K562 (cell line): Measurements from ENCODE around the gene DCPS. TPM values are rescaled to one million over a fixed set of nuclear protein-coding genes. Genes with fewer than 3 reads are reported as not detected.

Source experiments
- CTBP1 ChIP-seq: fragments of 450-650 bp; IDR thresholded peaks from 2 replicates; pipeline ENCODE4 v1.6.1; 2016; ENCODE audit warnings: borderline replicate concordance
- ELK1 ChIP-seq: sonication (generic); formaldehyde crosslinking; IDR thresholded peaks from 2 replicates; pipeline ENCODE4 v1.8.1; 2022; ENCODE audit warnings: missing genetic modification reagents
- FOXJ2 ChIP-seq: fragments of 200-800 bp; sonication (Bioruptor generic); IDR thresholded peaks from 2 replicates; pipeline ENCODE4 v1.6.1; 2016; ENCODE audit warnings: missing genetic modification characterization, missing compliant biosample characterization
- HES1 ChIP-seq: fragments of 450-650 bp; IDR thresholded peaks from 2 replicates; pipeline ENCODE4 v1.6.1; 2016; ENCODE audit warnings: low read depth, mild to moderate bottlenecking, moderate library complexity
- HNRNPLL ChIP-seq: fragments of 200-400 bp; formaldehyde crosslinking; IDR thresholded peaks from 2 replicates; pipeline ENCODE4 v1.6.1; 2017; ENCODE audit warnings: low read length, low read depth, mild to moderate bottlenecking; ENCODE audit not compliant: poor library complexity, severe bottlenecking
- MAX ChIP-seq: sonication (generic); formaldehyde crosslinking; IDR thresholded peaks from 2 replicates; pipeline ENCODE4 v1.9.0; 2022; ENCODE audit warnings: mild to moderate bottlenecking, missing genetic modification reagents
- PCBP1 ChIP-seq: fragments of 200-400 bp; formaldehyde crosslinking; IDR thresholded peaks from 2 replicates; pipeline ENCODE4 v1.6.1; 2018; ENCODE audit warnings: mild to moderate bottlenecking, low read depth, low read length; ENCODE audit not compliant: poor library complexity, severe bottlenecking
- POLR2AphosphoS5 ChIP-seq: IDR thresholded peaks from 2 replicates; pipeline ENCODE4 v1.6.1; 2011; ENCODE audit warnings: mild to moderate bottlenecking, low read depth, low read length, moderate library complexity; ENCODE audit not compliant: control insufficient read depth, insufficient read depth
- PREB ChIP-seq: sonication (generic); formaldehyde crosslinking; IDR thresholded peaks from 2 replicates; pipeline ENCODE4 v1.8.1; 2023; ENCODE audit warnings: mild to moderate bottlenecking, missing genetic modification reagents
- RBBP5 ChIP-seq: fragments of 200-600 bp; sonication (generic); IDR thresholded peaks from 2 replicates; pipeline ENCODE4 v1.6.1; 2012; ENCODE audit warnings: borderline replicate concordance, mild to moderate bottlenecking, low read length, control low read depth, inconsistent platforms; ENCODE audit not compliant: insufficient read depth, poor library complexity, severe bottlenecking
- RFX1 ChIP-seq: fragments of 450-650 bp; IDR thresholded peaks from 2 replicates; pipeline ENCODE4 v1.6.1; 2016; ENCODE audit warnings: mild to moderate bottlenecking, moderate library complexity
- RFX7 ChIP-seq: fragments of 250-450 bp; sonication (Bioruptor Pico); IDR thresholded peaks from 2 replicates; pipeline ENCODE4 v1.5.1; 2021; ENCODE audit warnings: mild to moderate bottlenecking
- SUPT5H ChIP-seq: fragments of 450-650 bp; IDR thresholded peaks from 2 replicates; pipeline ENCODE4 v1.6.1; 2016
- TCFL5 ChIP-seq: fragments of 250-450 bp; sonication (Bioruptor Pico); conservative IDR thresholded peaks from 2 replicates; pipeline ENCODE4 v1.6.1; 2021; ENCODE audit warnings: mild to moderate bottlenecking, moderate library complexity, matching md5 sums
- TSC22D4 ChIP-seq: fragments of 450-650 bp; IDR thresholded peaks from 2 replicates; pipeline ENCODE4 v1.6.1; 2016; ENCODE audit warnings: missing genetic modification characterization, missing biosample characterization, control low read depth
- UBTF ChIP-seq, 2 experiments: IDR thresholded peaks; 2 replicates each; pipeline ENCODE4 v1.6.1; 2012; ENCODE audit warnings: improper control_type of control experiment in 2 of 2, low read depth in 2 of 2, low read length in 2 of 2, borderline replicate concordance in 1 of 2
- ZBTB8A ChIP-seq: fragments of 450-650 bp; IDR thresholded peaks from 2 replicates; pipeline ENCODE4 v1.6.1; 2018; ENCODE audit warnings: mild to moderate bottlenecking, moderate library complexity; ENCODE audit not compliant: partially characterized antibody
- ZFP1 ChIP-seq: fragments of 450-650 bp; formaldehyde crosslinking; IDR thresholded peaks from 2 replicates; pipeline ENCODE4 v1.4.0; 2020; ENCODE audit warnings: mild to moderate bottlenecking, mixed read lengths
- ZNF584 ChIP-seq: fragments of 200-800 bp; sonication (Bioruptor generic); IDR thresholded peaks from 2 replicates; pipeline ENCODE4 v1.6.1; 2016; ENCODE audit warnings: low read depth, mild to moderate bottlenecking, missing genetic modification characterization, missing compliant biosample characterization
- ZNF586 ChIP-seq: fragments of 450-650 bp; formaldehyde crosslinking; conservative IDR thresholded peaks from 2 replicates; pipeline ENCODE4 v1.4.0; 2020; ENCODE audit warnings: mild to moderate bottlenecking, moderate library complexity
- ZNF75A ChIP-seq: fragments of 450-650 bp; formaldehyde crosslinking; IDR thresholded peaks from 2 replicates; pipeline ENCODE4 v1.4.0; 2020; ENCODE audit warnings: mild to moderate bottlenecking
- ZSCAN29 ChIP-seq: fragments of 450-650 bp; IDR thresholded peaks from 2 replicates; pipeline ENCODE4 v1.6.1; 2017
- ZZZ3 ChIP-seq: fragments of 450-650 bp; IDR thresholded peaks from 2 replicates; pipeline ENCODE4 v1.6.1; 2016; ENCODE audit warnings: antibody characterized with exemption, mild to moderate bottlenecking, moderate library complexity
- polyA plus RNA-seq, 8 experiments: library from polyadenylated mRNA; depleted of rRNA in 4 of 8; stranded (reverse) in 5 of 8; unstranded in 3 of 8; fragments of >200 nt; fragmentation: Nextera tagmentation in 2 of 8; fragmentation: Illumina TruSeq in 1 of 8; extraction: Ambion mirVana in 2 of 8; extraction: Trizol in 1 of 8; gene quantifications; 2 replicates each; pipeline versions ENCODE4 v1.2.1 to v1.2.3, GENCODE V29; 2011 to 2014; ENCODE audit warnings: inconsistent platforms in 1 of 8, missing spikeins in 1 of 8
- total RNA-seq, 7 experiments: library from RNA; depleted of rRNA in 6 of 7; stranded (reverse); fragments of >200 nt in 6 of 7; fragmentation: Illumina TruSeq in 2 of 7; extraction: Trizol in 2 of 7; gene quantifications; 2 replicates each; pipeline versions ENCODE4 v1.2.1 to v1.2.3, GENCODE V29; 2011 to 2021; ENCODE audit warnings: low replicate concordance in 1 of 7

Gene DCPS
- total and polyA plus RNA-seq, 9 of the 15 experiments (the other 6 are each of a cell fraction or from before 2014, with no cell fraction given) = 8.7 to 38.1 (median 17.9) TPM

GRCh38 chr11:126355324-126355925 is 51.6 kb downstream of the DCPS start, which contains the start of gene ST3GAL4 (continued):
- TF ChIP-seq UBTF (IDR thresholded peaks at IDR 0.05; ENCODE audit: borderline replicate concordance in 1 of 2, low read depth in 2 of 2, low read length in 2 of 2) (0 out of 4 replicates have a peak, but pooled peaks of 1 of the 2 experiments have one; percentile 58), RFX1 (no peak), TCFL5 (CRISPR knock-in tag) (no peak), ZZZ3 (no peak), ZSCAN29 (no peak), ELK1 (CRISPR knock-in tag) (no peak), PCBP1 (no peak), ZBTB8A (no peak), FOXJ2 (no peak), HES1 (no peak), PREB (CRISPR knock-in tag) (no peak), TSC22D4 (tag) (no peak), ZFP1 (no peak), ZNF75A (no peak), HNRNPLL (no peak), RFX7 (CRISPR knock-in tag) (no peak), POLR2AphosphoS5 (peak; percentile 55; the same call in 1 of the 2 replicates), SUPT5H (peak; percentile 74), CTBP1 (no peak; the same call in 1 of the 2 replicates), RBBP5 (peak; percentile 29), ZNF584 (CRISPR knock-in tag) (no peak), ZNF586 (CRISPR knock-in tag) (no peak), MAX (CRISPR knock-in tag) (no peak)
